DND-41 (cell line): ENCODE measurements around the gene TCF12.

Source experiments
- ATAC-seq: fragments of 200-7000 bp; cut with Tn5 transposase; 3 replicates; pipeline ENCODE4 v1.9.1; 2021; ENCODE audit warnings: low read depth; ENCODE audit not compliant: insufficient read depth
- DNase-seq: peaks from one replicate; pipeline ENCODE4 v3.0.0-alpha.2; 2020
- H2AFZ ChIP-seq: 2 replicates; pipeline ENCODE4 v1.6.0; 2012; ENCODE audit warnings: low read depth, low read length
- H3K27ac ChIP-seq: 2 replicates; pipeline ENCODE4 v1.5.1; 2012; ENCODE audit warnings: low read length, inconsistent platforms
- H3K27me3 ChIP-seq: fragments of 200-600 bp; sonication (generic); 2 replicates; pipeline ENCODE4 v1.6.0; 2012; ENCODE audit warnings: low read length, mild to moderate bottlenecking, inconsistent platforms; ENCODE audit not compliant: insufficient read depth, poor library complexity
- H3K36me3 ChIP-seq: 2 replicates; pipeline ENCODE4 v1.5.1; 2012; ENCODE audit warnings: low read length, inconsistent platforms; ENCODE audit not compliant: insufficient read depth
- H3K4me1 ChIP-seq: 2 replicates; pipeline ENCODE4 v1.5.1; 2012; ENCODE audit warnings: mild to moderate bottlenecking, low read length; ENCODE audit not compliant: insufficient read depth
- H3K4me2 ChIP-seq: 2 replicates; pipeline ENCODE4 v1.6.0; 2012; ENCODE audit warnings: mild to moderate bottlenecking, moderate library complexity, low read length, inconsistent platforms; ENCODE audit not compliant: insufficient read depth
- H3K4me3 ChIP-seq, 2 experiments: fragments of 200-600 bp in 1 of 2; shearing (Covaris generic) in 1 of 2; 2 replicates each; pipeline ENCODE4 v1.5.1; 2012 to 2016; ENCODE audit warnings: inconsistent platforms in 2 of 2, low read length in 2 of 2, mild to moderate bottlenecking in 2 of 2, low read depth in 1 of 2, moderate library complexity in 1 of 2
- H3K79me2 ChIP-seq: 2 replicates; pipeline ENCODE4 v1.6.0; 2012; ENCODE audit warnings: low read length, inconsistent platforms; ENCODE audit not compliant: insufficient read depth
- H3K9ac ChIP-seq: 2 replicates; pipeline ENCODE4 v1.6.0; 2012; ENCODE audit warnings: low read depth, mild to moderate bottlenecking, inconsistent platforms, low read length, moderate library complexity
- H3K9me3 ChIP-seq: 2 replicates; pipeline ENCODE4 v1.5.1; 2012; ENCODE audit warnings: low read length, moderate library complexity, mild to moderate bottlenecking, inconsistent platforms; ENCODE audit not compliant: insufficient read depth, severe bottlenecking
- H4K20me1 ChIP-seq: 2 replicates; pipeline ENCODE4 v1.6.0; 2012; ENCODE audit warnings: low read length; ENCODE audit not compliant: insufficient read depth
- CTCF ChIP-seq: IDR thresholded peaks from 2 replicates; pipeline ENCODE4 v1.5.1; 2012; ENCODE audit warnings: borderline replicate concordance, low read length, moderate library complexity, mild to moderate bottlenecking; ENCODE audit not compliant: poor library complexity, severe bottlenecking; ENCODE audit errors: extremely low read depth
- EZH2 ChIP-seq: IDR thresholded peaks from 3 replicates; pipeline ENCODE4 v1.6.1; 2012; ENCODE audit warnings: borderline replicate concordance, low read depth, mild to moderate bottlenecking, moderate library complexity, low read length, inconsistent platforms; ENCODE audit not compliant: severe bottlenecking

TCF12 gene

GRCh38 chr15:57290826-57291225 is 372.4 kb downstream of the TCF12 start:
- no peak overlapping the region for H3K9ac ChIP-seq
- H3K4me3 ChIP-seq: no peak overlapping the region
- ATAC-seq (no peak), DNase-seq (no peak)
- H3K27me3 ChIP-seq: no peaks in the 10 kb centered on the region
- H3K36me3 ChIP-seq: peaks cover 48% of the 10 kb centered on the region
- H4K20me1 ChIP-seq: no peaks in the 10 kb centered on the region
- no peaks in the 10 kb centered on the region for H3K79me2 ChIP-seq
- no peaks in the 10 kb centered on the region for H3K9me3 ChIP-seq
- H2AFZ ChIP-seq: no peak overlapping the region
- TF ChIP-seq EZH2 (no peak), CTCF (no peak)
- no peak overlapping the region for H3K4me2 ChIP-seq
- H3K4me1 ChIP-seq: no peaks in the 10 kb centered on the region
- H3K27ac ChIP-seq: no peak overlapping the region

- Histone ChIP-seq H3K27me3 (no peaks in the 10 kb centered on the region), H3K4me2 (no peak overlapping the region), H3K36me3 (no peaks in the 10 kb centered on the region), H3K27ac (no peak overlapping the region), H2AFZ (no peak overlapping the region), H3K9ac (no peak overlapping the region), H3K4me1 (no peaks in the 10 kb centered on the region), H3K4me3 (no peak overlapping the region), H4K20me1 (no peaks in the 10 kb centered on the region), H3K79me2 (no peaks in the 10 kb centered on the region), H3K9me3 (no peaks in the 10 kb centered on the region)
- TF ChIP-seq CTCF (no peak), EZH2 (no peak)
- no peak for ATAC-seq
- DNase-seq: no peak
Observed at GRCh38 chr15:57296473-57297162, 378.2 kb downstream of the TCF12 start.

GRCh38 chr15:57297163-57297593 is 378.7 kb downstream of the TCF12 start:
- no peak overlapping the region for H3K9ac ChIP-seq
- TF ChIP-seq CTCF: no peak
- TF ChIP-seq EZH2: no peak
- no peak overlapping the region for H3K4me3 ChIP-seq
- no peaks in the 10 kb centered on the region for H4K20me1 ChIP-seq
- no peaks in the 10 kb centered on the region for H3K27me3 ChIP-seq
- H3K4me2 ChIP-seq: no peak overlapping the region
- no peaks in the 10 kb centered on the region for H3K9me3 ChIP-seq
- no peak overlapping the region for H2AFZ ChIP-seq
- H3K79me2 ChIP-seq: no peaks in the 10 kb centered on the region
- no peak overlapping the region for H3K27ac ChIP-seq
- H3K36me3 ChIP-seq: no peaks in the 10 kb centered on the region
- ATAC-seq (peak; percentile 71), DNase-seq (peak; percentile 18)
- H3K4me1 ChIP-seq: no peaks in the 10 kb centered on the region

GRCh38 chr15:57297630-57298029 is 379.2 kb downstream of the TCF12 start:
- Histone ChIP-seq H3K9ac (no peak overlapping the region), H3K4me1 (no peaks in the 10 kb centered on the region), H3K36me3 (no peaks in the 10 kb centered on the region), H3K79me2 (no peaks in the 10 kb centered on the region), H3K9me3 (no peaks in the 10 kb centered on the region), H2AFZ (no peak overlapping the region), H3K4me2 (no peak overlapping the region), H3K4me3 (no peak overlapping the region), H3K27me3 (no peaks in the 10 kb centered on the region), H3K27ac (no peak overlapping the region), H4K20me1 (no peaks in the 10 kb centered on the region)
- DNase-seq (no peak), ATAC-seq (no peak)
- TF ChIP-seq CTCF: no peak
- no peak for TF ChIP-seq EZH2
